Measurements from ENCODE around the gene GH2.
"Not testable (repeated sequence)": the region's sequence is repeated elsewhere in the genome, so short reads cannot be mapped to it uniquely, and the experiment has no call there.

- TF ChIP-seq CTCF (conservative IDR thresholded peaks at IDR 0.05 in 1 of 2, IDR thresholded peaks at IDR 0.05 in 1 of 2; ENCODE audit: extremely low read depth in 1 of 2, insufficient read depth in 1 of 2, low read depth in 1 of 2, low read length in 2 of 2): peak; percentile 17 to 31
- not testable (repeated sequence) for TF ChIP-seq EZH2 (IDR thresholded peaks at IDR 0.05; ENCODE audit: borderline replicate concordance, low read length)
Observed at GRCh38 chr17:63889026-63889848, 7.5 kb upstream of the GH2 start.

All from mammary epithelial cell (primary cell).